GM21423 (cell line): Measurements from ENCODE around the gene HAO2.
"Not testable (repeated sequence)": the region's sequence is repeated elsewhere in the genome, so short reads cannot be mapped to it uniquely, and the experiment has no call there.

Experiments
- ATAC-seq: cut with Tn5 transposase; IDR thresholded peaks from one replicate; pipeline ENCODE4 v1.9.1; 2021; ENCODE audit warnings: mild to moderate bottlenecking, moderate library complexity; ENCODE audit not compliant: unreplicated experiment

The HAO2 gene

GRCh38 chr1:119341372-119341947 lies 27.1 kb upstream of the HAO2 start:
- ATAC-seq: no peak

GRCh38 chr1:119345398-119345797 lies 23.2 kb upstream of the HAO2 start:
- no peak for ATAC-seq

- peak; percentile 81 for ATAC-seq
Observed at GRCh38 chr1:119347858-119348257, 20.7 kb upstream of the HAO2 start.

GRCh38 chr1:119348941-119349340 lies 19.6 kb upstream of the HAO2 start:
- ATAC-seq: no peak

- ATAC-seq: not testable (repeated sequence)
Observed at GRCh38 chr1:119350866-119351265, 17.7 kb upstream of the HAO2 start.

GRCh38 chr1:119351997-119352396 lies 16.6 kb upstream of the HAO2 start:
- ATAC-seq: no peak

- ATAC-seq: no peak
Observed at GRCh38 chr1:119353836-119354235, 14.7 kb upstream of the HAO2 start.

- ATAC-seq: no peak
Observed at GRCh38 chr1:119358636-119359035, 9.9 kb upstream of the HAO2 start.

- ATAC-seq: no peak
Observed at GRCh38 chr1:119359730-119360129, 8.9 kb upstream of the HAO2 start.

- no peak for ATAC-seq
Observed at GRCh38 chr1:119361205-119361604, 7.4 kb upstream of the HAO2 start.

GRCh38 chr1:119361620-119362344 lies 6.8 kb upstream of the HAO2 start:
- ATAC-seq: no peak

GRCh38 chr1:119363162-119363561 lies 5.4 kb upstream of the HAO2 start:
- no peak for ATAC-seq

- no peak for ATAC-seq
Observed at GRCh38 chr1:119364640-119365039, 3.9 kb upstream of the HAO2 start.

GRCh38 chr1:119366424-119366823 lies 2.2 kb upstream of the HAO2 start:
- ATAC-seq: peak; percentile 76

- ATAC-seq: no peak
Observed at GRCh38 chr1:119367432-119368124, 1.0 kb upstream of the HAO2 start.

GRCh38 chr1:119370748-119371147 lies 2.2 kb downstream of the HAO2 start:
- ATAC-seq: no peak

GRCh38 chr1:119371815-119372214 lies 3.2 kb downstream of the HAO2 start:
- ATAC-seq: no peak

- peak; percentile 78 for ATAC-seq
Observed at GRCh38 chr1:119372503-119373086, 4.0 kb downstream of the HAO2 start.

GRCh38 chr1:119373465-119373864 lies 4.9 kb downstream of the HAO2 start:
- peak; percentile 47 for ATAC-seq

GRCh38 chr1:119374208-119374874 lies 5.8 kb downstream of the HAO2 start:
- no peak for ATAC-seq

GRCh38 chr1:119375366-119375765 lies 6.8 kb downstream of the HAO2 start:
- ATAC-seq: no peak
